ENCODE data around the gene LIME1.

- TF ChIP-seq, protein P1, sequence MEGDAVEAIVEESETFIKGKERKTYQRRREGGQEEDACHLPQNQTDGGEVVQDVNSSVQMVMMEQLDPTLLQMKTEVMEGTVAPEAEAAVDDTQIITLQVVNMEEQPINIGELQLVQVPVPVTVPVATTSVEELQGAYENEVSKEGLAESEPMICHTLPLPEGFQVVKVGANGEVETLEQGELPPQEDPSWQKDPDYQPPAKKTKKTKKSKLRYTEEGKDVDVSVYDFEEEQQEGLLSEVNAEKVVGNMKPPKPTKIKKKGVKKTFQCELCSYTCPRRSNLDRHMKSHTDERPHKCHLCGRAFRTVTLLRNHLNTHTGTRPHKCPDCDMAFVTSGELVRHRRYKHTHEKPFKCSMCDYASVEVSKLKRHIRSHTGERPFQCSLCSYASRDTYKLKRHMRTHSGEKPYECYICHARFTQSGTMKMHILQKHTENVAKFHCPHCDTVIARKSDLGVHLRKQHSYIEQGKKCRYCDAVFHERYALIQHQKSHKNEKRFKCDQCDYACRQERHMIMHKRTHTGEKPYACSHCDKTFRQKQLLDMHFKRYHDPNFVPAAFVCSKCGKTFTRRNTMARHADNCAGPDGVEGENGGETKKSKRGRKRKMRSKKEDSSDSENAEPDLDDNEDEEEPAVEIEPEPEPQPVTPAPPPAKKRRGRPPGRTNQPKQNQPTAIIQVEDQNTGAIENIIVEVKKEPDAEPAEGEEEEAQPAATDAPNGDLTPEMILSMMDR (IDR thresholded peaks at IDR 0.05), result no peak
- no peak for TF ChIP-seq EZH2phosphoT487 (IDR thresholded peaks at IDR 0.05)
- no peak for TF ChIP-seq EZH2 (IDR thresholded peaks at IDR 0.05)
These were observed 14.5 kb downstream of the LIME1 start for GRCh38 chr20:63750807-63751470.
